GM19395 (cell line): ENCODE results near the gene ARHGAP25.
A peak's percentile ranks its signal among the peaks of the same experiment; 100 is the strongest.

Experiments used
- ATAC-seq: cut with Tn5 transposase; IDR thresholded peaks from one replicate; pipeline ENCODE4 v1.9.1; 2021; ENCODE audit warnings: mild to moderate bottlenecking, moderate library complexity; ENCODE audit not compliant: unreplicated experiment

The ARHGAP25 gene

DNA sequence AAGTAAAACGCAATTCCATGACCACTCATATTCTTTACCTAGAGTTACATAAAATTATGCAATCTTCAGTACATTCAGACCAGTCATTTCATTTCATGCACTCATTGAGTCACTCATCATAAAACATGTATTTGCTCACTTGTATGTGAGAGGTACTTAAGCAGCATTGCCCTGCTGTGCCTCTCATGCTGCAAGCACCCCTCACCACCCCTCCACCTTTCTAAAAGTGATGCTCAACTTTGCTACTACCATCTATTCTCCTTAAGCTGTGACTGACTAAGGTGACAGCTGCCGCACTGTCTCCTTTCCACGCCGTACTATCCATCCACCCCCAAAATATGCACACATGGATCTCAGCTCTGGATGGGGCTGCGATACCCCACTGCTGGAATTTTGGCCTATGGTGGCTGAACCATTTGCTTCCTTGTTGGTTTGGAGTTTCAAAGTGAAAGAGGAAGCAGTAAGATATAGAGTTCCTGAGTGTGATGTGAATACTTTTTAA is 7.2 kb downstream of the ARHGAP25 start:
- no peak for ATAC-seq

DNA sequence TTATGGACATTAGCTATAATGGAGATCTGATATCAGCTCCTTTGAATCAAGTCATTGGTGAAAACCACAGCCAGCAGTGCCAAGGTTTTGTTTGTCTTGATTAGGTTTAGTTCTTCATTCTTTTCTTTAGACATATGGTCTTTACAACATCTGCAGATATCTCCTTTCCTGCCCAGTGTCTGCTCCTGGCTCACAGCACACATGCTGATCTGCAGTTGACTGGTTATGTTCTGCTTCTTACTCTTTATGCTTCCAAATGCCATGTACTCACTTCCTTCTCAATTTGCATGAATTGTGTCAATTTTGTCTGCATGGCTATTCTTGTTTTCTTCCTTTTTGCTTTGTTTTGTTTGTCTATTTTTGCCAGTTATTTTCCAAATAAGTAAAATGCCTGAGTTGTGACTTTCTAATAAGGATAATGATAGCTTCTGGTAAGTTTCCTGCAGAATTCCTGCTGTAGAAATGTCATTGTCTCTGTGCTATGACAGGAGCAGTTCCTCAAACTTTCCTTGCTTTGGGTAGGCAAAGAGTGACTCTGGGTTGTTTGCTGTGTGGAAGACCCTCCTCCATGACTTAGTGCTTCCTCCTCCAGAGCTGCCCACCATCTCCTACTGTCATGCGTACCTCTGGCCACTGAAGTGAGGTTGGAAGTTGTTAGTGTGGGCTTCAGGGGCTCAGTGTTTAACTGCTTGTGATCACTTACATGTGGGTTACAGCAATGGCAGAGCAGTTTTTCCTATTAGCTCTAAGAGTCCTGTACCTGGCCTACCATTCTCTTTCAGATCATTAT is 8.2 kb downstream of the ARHGAP25 start:
- ATAC-seq, result no peak

DNA sequence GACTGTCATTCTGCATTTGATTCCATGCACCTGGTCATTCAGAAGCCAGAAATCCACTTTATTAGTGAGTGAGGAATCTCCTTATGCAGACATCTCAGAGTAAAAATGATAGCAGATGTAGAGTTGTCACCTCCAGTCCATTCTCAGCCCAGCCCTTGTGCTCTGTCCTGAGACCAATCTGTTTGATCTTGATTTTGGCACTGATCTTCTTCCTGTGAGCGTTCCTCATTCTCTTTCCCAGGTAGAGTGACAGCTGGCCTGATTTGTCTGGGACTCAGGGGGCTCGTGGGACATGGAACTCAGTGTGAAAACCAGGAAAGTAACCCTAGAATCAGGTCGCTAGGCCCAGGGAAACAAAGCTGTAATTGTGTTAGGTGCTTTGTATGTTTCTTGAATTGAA is 8.9 kb downstream of the ARHGAP25 start:
- no peak for ATAC-seq

DNA sequence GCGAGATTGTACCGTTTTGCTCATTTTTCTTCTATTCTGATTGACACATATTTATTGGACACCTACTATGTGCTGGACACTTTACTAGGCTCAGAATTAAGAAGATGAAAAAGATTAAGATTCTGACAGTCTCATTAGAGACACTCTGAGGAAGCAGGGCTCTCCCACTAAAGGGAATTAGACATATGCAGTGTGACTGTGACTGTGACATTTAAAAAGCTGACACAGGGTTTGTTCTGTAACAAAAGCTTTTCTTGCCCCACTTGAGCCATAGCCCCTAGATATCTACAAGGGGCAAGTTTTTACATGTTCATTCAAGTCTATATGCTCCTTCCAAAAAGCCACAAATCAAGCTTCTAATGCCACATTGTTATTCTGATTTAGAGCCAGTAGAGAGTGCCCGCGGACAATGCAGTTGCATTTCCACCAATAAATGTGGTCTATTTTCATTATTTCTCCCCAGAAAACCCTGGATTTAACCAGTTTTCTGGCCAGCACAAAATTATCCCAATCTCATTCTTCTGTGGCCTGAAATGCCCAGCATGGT is 9.8 kb downstream of the ARHGAP25 start:
- ATAC-seq, result no peak

DNA sequence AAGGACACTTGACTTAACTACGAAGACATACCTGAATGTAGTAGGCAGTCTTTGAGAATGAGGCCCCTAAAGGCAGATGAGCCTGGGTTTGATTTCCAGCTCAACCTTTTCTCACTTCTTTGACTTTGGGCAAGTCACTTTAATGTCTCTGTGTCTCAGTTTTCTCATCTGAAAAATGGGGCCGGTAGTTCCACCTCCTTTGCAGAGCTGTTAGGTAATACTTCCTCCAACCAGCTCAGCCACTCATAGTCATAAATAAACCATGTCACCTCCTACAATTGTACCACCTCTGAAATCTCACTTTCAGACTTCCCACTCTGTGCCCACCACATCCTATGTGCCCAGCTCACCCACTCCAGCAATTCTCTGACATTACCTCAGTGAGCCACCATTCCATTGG is 10.4 kb downstream of the ARHGAP25 start:
- ATAC-seq, result no peak

DNA sequence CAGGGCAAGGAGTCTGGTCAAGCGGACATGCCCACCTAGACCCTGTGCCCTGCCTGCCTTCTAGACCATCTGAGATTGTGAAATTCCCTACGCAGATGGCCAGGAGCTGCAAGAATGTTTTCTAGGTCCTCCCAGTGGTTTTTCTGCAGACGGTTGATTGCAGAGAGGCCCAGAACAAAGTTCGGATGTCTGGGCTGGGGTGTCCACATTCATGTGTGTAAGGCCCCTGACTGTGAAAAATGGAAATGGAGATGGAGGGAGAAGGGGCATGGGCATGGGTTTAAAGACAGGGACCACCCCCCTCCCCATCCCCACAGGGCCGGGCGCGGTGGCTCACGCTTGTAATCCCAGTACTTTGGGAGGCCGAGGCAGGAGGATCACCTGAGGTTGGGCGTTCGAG is 11.8 kb downstream of the ARHGAP25 start:
- no peak for ATAC-seq

DNA sequence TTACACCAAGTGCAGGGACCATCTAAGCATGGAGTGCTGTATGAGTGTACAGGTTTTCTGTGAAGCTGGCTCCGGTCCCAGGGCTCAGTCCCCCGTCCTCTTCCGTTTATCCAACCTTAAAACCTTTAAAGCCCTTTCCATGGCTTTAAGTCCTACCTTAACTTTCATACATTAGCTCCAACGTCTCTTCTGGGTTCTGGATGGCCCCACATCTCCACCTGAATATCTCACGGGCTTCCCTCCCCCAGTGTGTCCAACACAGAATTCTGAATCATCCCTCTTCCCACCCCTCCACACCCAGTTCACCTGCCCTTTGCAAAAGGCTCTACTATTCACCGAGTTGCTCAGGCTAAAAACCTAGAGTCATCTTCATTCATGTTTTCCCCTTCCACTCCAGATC is 12.8 kb downstream of the ARHGAP25 start:
- ATAC-seq, result no peak

DNA sequence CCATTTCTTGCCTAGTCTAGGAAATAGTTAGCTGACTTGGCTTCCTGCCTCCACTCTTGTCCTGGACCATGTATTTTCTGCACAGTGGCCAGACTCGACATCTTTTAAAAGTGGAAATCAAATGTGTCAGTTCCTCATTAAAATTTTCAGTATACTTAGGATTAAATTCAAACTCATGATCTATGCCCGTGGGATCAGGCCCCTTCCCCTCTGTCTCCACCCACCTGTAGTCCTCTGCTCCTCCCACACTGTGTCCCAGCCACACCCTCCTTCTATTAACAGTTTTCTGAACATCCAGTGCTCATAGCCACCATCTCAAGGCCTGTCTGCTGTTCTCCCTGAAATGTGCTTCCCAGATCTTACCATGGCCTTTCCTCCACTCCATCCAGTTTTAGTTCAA is 13.3 kb downstream of the ARHGAP25 start:
- ATAC-seq, result no peak

DNA sequence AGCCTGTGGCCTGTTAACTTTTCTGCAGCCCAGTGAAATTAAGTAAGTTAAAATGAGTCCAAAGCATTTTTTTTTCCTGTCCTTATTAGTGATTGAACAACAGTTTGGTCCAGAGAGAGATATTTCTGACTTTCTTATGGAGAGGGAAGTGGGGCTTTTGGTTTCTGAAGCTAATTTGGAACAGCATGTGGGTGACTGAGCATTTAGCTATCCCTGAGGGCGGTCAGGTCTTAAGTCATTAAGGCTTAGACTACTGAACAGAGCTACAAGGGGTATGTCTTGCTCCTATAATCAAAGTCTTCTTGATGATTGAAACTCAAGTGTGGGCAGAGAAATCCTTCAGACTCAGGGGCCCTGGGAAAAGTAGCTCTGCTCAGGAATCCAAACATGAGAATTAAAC is 14.0 kb downstream of the ARHGAP25 start:
- ATAC-seq, result no peak

DNA sequence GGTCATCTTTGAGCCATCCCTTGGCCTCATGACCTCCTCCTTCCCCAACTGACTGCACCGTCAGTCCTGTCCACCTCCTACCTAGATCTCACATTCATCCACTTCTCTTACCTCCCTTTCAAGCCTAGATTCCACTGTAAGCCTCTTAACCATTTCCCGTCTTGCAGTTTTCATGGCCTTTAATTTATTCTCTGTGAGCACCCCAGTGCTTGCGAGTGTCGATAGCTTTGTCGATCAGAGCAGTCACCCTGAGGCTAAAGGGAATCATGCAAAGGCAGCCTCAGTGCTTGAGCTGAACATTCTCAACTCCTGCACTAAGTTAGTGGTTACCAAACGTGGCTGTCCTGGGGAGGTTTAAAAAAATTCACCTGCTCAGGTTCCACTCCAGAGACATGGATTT is 14.7 kb downstream of the ARHGAP25 start:
- ATAC-seq, result no peak

DNA sequence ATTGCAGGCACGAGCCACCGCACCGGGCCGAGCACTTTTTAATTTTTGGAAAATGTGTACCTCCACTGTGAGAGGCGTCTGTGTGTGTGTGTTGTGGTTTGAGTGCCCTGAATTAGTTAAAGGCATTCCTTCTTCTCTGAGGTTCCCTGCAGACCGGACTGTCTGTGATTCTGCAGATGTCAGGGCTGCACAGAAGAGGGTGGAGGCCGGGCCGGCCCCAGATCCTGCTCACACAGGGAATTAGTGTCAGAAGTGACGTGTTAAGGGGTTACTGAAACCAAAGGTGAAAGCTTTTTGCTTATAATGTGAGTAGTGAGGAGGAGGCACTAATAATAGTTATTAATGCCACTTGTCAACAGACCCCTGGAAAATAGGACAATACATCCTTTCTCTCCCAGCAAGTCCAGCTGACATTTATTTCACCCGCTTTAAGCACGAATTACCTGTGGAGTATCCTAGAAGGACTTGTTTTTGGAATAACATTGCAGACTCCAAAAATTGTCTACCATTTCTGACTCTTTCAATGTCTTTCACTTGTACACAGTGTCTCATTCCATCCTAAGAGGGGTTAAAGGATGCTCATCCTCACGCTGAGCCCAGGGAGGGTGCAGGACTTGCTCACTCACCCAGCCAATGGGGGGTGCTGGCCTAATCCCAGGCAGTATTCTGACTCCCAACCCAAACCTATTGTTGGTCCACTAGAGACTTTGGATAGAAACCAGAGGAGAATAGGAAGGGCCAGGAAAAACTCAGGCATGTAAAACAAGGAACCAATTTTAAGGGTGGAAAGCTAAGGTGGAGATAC is 16.2 kb downstream of the ARHGAP25 start:
- ATAC-seq, result no peak

DNA sequence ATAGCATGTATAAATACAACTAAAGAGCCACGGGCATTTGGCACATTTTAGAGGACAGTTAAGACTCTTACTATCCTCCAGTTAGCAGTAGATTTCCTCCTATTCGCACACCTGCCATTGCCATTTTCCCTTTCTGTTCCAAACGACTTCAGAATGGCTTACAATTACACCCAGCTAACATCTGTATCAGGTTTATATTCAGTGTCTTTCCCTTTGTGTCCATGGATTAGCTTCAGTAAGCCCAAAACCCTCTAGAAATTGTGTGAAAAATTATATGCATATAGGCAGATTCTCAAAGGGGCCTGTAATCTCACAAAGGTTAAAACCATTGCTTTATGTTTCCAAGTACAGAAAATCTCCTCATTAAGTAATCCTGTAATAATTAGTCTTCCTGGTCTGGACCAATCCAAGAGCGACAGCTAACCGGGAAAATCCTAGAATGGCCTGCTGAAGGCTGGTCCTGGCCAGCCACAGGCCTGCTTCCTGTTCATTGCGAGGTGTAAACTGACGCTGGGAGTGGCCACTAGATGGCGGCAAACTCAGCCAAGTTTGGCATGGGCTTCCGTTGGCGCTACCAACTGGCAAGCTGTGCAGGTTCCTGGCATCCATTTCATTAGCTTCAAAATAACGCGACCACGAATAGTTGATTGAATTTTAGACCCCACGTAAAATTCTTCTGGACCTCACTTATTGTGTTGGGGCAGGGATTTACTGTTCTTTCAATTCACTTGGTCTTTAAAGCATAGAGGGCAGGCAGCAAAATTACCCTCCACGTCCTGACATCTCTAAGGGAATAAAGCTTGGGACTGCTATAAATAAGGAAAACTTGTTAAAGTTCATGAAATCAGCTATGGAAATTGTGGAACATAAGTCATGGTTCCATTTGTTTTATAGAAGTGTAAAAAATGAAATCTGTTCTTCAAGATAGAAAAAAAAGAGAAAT is 17.1 kb downstream of the ARHGAP25 start:
- ATAC-seq, result peak; percentile 91

DNA sequence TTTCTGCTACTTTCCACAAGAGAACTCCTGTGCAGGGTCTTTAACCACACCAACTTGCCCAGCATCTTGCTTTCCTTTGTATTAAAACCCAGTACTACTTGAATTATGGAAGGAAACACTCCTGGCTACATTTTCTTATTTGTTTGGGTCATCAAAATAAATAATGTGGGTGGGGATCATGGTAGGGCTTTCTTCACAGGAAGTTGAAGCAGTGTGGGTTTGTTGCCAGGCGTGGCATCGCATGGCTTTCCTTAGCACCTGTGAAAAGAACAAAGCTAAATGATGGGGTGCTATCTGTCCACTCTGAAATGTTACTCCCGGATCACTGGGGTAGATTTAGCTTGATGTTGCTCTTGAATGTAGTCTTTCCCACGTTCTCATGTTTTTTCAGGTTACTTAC is 18.7 kb downstream of the ARHGAP25 start:
- no peak for ATAC-seq

DNA sequence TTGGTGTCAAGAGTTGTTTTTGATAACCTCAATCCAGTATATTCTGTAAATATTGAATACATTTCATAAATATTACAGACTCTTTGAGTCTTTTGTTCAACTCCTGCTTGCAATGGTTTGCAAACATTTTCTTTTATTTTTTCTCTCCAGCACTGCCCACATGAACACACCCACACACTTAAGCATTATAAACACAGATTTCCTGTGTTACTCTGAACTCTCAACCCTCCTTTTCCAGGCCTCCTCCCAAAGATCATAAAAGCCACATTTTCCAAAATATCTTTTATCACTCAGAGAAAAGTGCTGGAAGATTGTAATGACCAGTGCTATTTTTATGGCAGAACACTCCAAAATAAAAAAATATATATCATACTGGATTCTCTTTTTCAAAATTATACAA is 20.5 kb downstream of the ARHGAP25 start:
- ATAC-seq, result no peak

DNA sequence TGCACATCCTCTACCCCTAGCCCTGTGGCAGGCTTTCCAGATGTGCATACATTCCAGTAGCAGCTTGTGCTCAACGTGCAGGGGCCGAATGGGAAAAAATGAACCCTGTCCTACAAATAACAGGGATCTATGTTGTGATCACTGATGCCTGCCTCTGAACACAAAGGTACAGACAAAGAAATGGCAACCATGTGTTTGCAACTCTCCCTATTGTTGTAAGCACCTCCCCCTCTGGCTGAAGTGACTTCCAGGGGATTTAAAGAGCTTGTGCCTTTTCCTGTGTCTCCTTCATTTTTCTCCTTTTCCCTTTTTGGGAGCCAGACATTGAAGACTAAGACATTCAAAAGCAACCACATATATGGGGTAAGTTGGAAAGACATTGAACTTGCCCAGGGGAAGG is 21.6 kb downstream of the ARHGAP25 start:
- no peak for ATAC-seq

DNA sequence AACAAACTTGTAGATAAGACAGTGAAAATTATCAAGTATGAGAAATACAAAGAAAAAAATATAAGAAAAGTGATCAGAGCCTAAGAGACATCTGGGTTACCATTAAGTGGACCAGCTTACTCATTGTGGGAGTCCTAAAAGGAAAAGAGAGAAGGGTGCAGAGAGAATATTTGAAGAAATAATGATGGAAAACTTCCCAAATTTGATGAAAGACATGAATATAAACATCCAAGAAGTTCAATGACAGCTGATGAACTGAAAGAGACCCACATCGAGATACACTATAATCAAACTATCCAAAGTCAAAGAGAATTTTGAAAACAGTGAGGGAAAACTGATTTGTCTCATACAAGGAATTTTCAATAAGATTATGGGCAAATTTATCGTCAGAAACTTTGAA is 22.5 kb downstream of the ARHGAP25 start:
- ATAC-seq, result no peak

DNA sequence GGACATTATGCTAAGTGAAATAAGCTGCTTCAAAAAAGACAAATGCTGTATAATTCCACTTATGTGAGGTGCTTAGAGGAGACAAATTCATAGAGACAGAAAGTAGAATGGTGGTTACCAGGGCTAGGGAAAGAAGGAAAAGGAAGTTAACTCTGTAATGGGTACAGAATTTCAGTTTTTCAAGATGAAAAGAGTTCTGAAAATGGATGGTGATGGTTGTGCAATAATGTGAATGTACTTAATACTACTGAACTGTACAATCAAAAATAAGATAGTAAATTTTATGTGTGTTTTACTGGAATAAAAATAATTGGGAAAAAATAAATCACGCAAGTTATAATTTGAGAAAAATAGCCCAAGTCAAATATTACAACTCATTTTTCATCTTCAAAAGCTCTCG is 27.5 kb downstream of the ARHGAP25 start:
- no peak for ATAC-seq

DNA sequence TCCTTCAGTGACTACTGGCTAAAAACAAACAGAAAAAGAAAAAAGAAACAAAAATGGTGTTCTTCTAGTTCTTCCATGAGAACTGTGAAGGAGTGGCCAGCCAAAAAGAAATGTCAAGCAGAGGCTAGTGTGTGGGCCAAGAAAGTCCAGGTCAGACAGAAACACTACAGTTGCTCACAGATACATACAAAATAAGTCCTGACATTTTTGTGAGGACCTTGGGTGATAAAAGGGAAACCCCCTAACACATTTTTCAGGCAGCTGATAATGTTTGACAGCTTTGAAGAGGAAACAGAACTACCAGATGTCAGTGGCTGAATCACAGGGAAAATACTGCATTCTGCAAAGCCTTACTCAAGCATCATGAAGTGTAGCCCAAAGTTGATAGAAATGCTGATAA is 28.1 kb downstream of the ARHGAP25 start:
- ATAC-seq, result no peak

DNA sequence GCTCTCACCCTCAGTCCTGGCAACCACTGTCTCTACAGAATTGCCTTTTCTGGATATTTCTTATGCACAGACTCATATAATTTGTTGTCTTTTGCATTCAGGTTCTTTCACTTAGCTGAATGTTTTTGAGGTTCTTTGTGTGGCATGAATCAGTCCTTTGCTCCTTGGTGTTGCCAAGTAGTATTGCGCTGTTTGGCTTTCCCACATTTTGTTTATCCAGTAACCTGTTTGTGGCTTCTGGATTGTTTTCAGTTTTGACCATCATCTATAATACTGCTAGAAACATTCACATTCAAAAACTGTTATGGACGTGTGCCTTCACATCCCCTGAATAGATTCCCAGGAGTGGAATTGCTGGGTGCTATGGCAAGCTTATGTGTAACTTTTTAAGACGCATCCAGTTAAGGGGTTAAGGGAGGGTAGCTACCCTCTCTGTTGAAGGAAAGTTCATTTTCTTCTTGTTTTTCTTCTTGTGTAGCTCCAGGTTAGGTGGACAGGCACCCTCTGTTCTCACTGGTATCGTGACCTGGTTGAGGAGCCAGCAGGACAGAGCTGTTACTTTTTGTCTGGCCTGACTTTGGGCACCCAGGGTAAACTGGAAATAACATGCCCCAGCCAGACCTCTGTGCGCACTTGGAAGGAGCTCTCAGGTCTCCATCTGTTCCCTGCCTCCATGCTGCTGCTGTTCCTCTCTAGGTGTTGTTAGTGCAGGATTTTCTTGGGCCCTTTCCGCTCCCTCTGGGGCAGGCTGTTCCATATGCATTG is 29.6 kb downstream of the ARHGAP25 start:
- ATAC-seq, result no peak

DNA sequence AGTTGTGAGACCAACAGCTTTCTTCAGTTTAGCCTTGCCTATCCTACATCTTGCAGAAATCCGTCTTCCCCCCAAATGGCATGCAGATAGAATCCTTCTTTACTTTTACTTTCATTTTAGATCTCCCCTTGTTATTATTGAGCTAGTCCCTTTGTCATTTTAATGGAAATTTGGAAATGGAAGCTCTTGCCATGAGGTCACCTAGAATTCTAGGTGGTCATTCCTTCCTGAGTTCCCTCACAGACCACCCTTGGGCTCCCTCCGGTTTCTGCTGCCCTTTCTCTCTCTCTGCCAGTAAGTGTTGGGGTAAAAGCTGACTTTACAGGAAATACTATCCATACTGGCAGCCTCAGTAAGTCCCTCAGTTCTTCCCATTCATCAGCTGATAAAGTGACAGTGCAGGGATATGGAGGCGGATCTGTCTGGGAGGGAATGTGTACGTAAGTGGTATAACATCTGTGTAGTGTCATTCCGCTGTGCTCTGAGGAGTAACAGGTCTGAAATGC is 30.2 kb downstream of the ARHGAP25 start:
- no peak for ATAC-seq
